B cell (primary cell): ENCODE results near the gene AURKA. TPM values are rescaled to one million over a fixed set of nuclear protein-coding genes. Genes with fewer than 3 reads are reported as not detected.

ENCODE experiments used
- ATAC-seq: fragments of 200-7000 bp; cut with Tn5 transposase; one replicate; pipeline ENCODE4 v1.10.0; 2021; ENCODE audit warnings: low read depth, mild to moderate bottlenecking, moderate number of reproducible peaks, moderate library complexity
- CTCF ChIA-PET: fragments of 350-600 bp; sonication (Branson Sonifier 250); formaldehyde crosslinking; loops from one replicate; lab custom pipeline; 2021; ENCODE audit warnings: antibody characterized with exemption, inconsistent platforms; lab: Charles Lee
- POLR2A ChIA-PET: fragments of 350-600 bp; sonication (Branson Sonifier 250); formaldehyde crosslinking; loops from one replicate; lab custom pipeline; 2021; ENCODE audit warnings: antibody characterized with exemption; lab: Charles Lee
- DNase-seq: peaks from one replicate; pipeline ENCODE4 v3.0.0; 2013
- H2AFZ ChIP-seq: 2 replicates; pipeline ENCODE4 v1.6.1; 2012; ENCODE audit warnings: mild to moderate bottlenecking, low read depth, low read length; ENCODE audit not compliant: insufficient read depth, poor library complexity, severe bottlenecking
- H3K27ac ChIP-seq, 2 donors: 1 replicate in 1 of 2; 2 replicates in 1 of 2; pipeline ENCODE4 v1.5.1; 2012 to 2013; ENCODE audit warnings: low read length in 2 of 2, mild to moderate bottlenecking in 2 of 2, moderate library complexity in 1 of 2
- H3K27me3 ChIP-seq, 4 experiments: fragments of 200-600 bp in 1 of 4; sonication (generic) in 1 of 4; replicated peaks in 1 of 4; 1 replicate in 2 of 4; 2 replicates in 2 of 4; pipeline versions ENCODE4 v1.6.1 to v1.7.0; 2013 to 2016; ENCODE audit warnings: low read length in 3 of 4, mild to moderate bottlenecking in 2 of 4, mixed read lengths in 1 of 4, moderate library complexity in 1 of 4; ENCODE audit not compliant: insufficient read depth in 4 of 4, control insufficient read depth in 3 of 4; ENCODE audit errors: control extremely low read depth in 1 of 4
- H3K36me3 ChIP-seq, 2 experiments: replicated peaks in 1 of 2; 1 replicate in 1 of 2; 2 replicates in 1 of 2; pipeline versions ENCODE4 v1.6.1 to v1.7.1; 2013; ENCODE audit warnings: low read length in 1 of 2; ENCODE audit not compliant: insufficient read depth in 2 of 2, control insufficient read depth in 1 of 2; ENCODE audit errors: control extremely low read depth in 1 of 2, extremely low read depth in 1 of 2
- H3K4me1 ChIP-seq, 2 donors: fragments of 200-600 bp in 1 of 2; sonication (generic) in 1 of 2; 1 replicate in 1 of 2; 2 replicates in 1 of 2; pipeline versions ENCODE4 v1.5.1 to v1.6.1; 2013 to 2017; ENCODE audit warnings: low read length in 2 of 2; ENCODE audit not compliant: control insufficient read depth in 2 of 2, insufficient read depth in 2 of 2
- H3K4me2 ChIP-seq: replicated peaks from 2 replicates; pipeline ENCODE3; 2012; ENCODE audit warnings: mild to moderate bottlenecking, low read depth, low read length; ENCODE audit not compliant: poor library complexity, severe bottlenecking
- H3K4me3 ChIP-seq, 5 experiments: fragments of 200-600 bp in 1 of 5; sonication (generic) in 1 of 5; 1 replicate in 3 of 5; 2 replicates in 2 of 5; pipeline versions ENCODE4 v1.5.1 to v1.7.0; 2011 to 2016; ENCODE audit warnings: low read length in 4 of 5, mild to moderate bottlenecking in 4 of 5, low read depth in 2 of 5, control low read depth in 1 of 5, moderate library complexity in 1 of 5; ENCODE audit not compliant: insufficient read depth in 1 of 5; ENCODE audit errors: control extremely low read depth in 1 of 5, extremely low read depth in 1 of 5
- H3K79me2 ChIP-seq: fragments of 200-600 bp; sonication (generic); one replicate; pipeline ENCODE4 v1.6.0; 2016; ENCODE audit warnings: low read length; ENCODE audit not compliant: control insufficient read depth, insufficient read depth
- H3K9ac ChIP-seq: fragments of 200-600 bp; sonication (generic); 2 replicates; pipeline ENCODE4 v1.6.1; 2017; ENCODE audit warnings: mild to moderate bottlenecking, low read length, moderate library complexity
- H3K9me3 ChIP-seq, 3 donors: one replicate each; pipeline versions ENCODE4 v1.6.1 to v1.7.1; 2013; ENCODE audit warnings: low read length in 2 of 3; ENCODE audit not compliant: control insufficient read depth in 2 of 3, insufficient read depth in 1 of 3; ENCODE audit errors: control extremely low read depth in 1 of 3
- H4K20me1 ChIP-seq: 2 replicates; pipeline ENCODE4 v1.6.0; 2012; ENCODE audit warnings: mild to moderate bottlenecking, low read length; ENCODE audit not compliant: insufficient read depth, control insufficient read depth, poor library complexity, severe bottlenecking
- H3K27ac Mint-ChIP-seq: one replicate; pipeline ENCODE4 v1.8.0; 2021; ENCODE audit warnings: mixed read lengths
- H3K27me3 Mint-ChIP-seq: one replicate; pipeline ENCODE4 v1.8.0; 2021; ENCODE audit warnings: mixed read lengths
- H3K4me1 Mint-ChIP-seq: one replicate; pipeline ENCODE4 v1.8.0; 2021; ENCODE audit warnings: mixed read lengths
- H3K4me3 Mint-ChIP-seq: one replicate; pipeline ENCODE4 v1.8.0; 2021; ENCODE audit warnings: mixed read lengths
- H3K9me3 Mint-ChIP-seq: one replicate; pipeline ENCODE4 v1.8.0; 2022; ENCODE audit warnings: mixed read lengths; ENCODE audit not compliant: insufficient read depth
- CTCF ChIP-seq: fragments of 200-600 bp; IDR thresholded peaks from one replicate; pipeline ENCODE4 v1.8.0; 2022; ENCODE audit warnings: antibody characterized with exemption, mild to moderate bottlenecking
- EZH2 ChIP-seq: IDR thresholded peaks from 2 replicates; pipeline ENCODE4 v1.6.1; 2012; ENCODE audit warnings: borderline replicate concordance, low read depth, mild to moderate bottlenecking, moderate library complexity, low read length; ENCODE audit not compliant: insufficient read depth, poor library complexity, severe bottlenecking
- WGBS: methylation state at CpG from one replicate; pipeline ENCODE4 v1.1.5; 2013; ENCODE audit warnings: missing lambda C conversion rate; ENCODE audit not compliant: insufficient coverage; 5-methylcytosine and 5-hydroxymethylcytosine counted together
- intact Hi-C: fragments of 100-400 bp; cut with micrococcal nuclease; formaldehyde crosslinking; loops from one replicate; pipeline ENCODE4 v1.10.0; 2022
- polyA plus RNA-seq: library from polyadenylated mRNA; depleted of rRNA; stranded (reverse); fragments of >200 nt; gene quantifications from 2 replicates; pipeline ENCODE4 v1.2.3, GENCODE V29; 2012
- total RNA-seq, 2 donors: library from RNA; stranded (reverse); fragments of 120-200 nt in 1 of 2; gene quantifications; 1 replicate in 1 of 2; 2 replicates in 1 of 2; pipeline versions ENCODE4 v1.2.3 to v1.2.4, GENCODE V29; 2013 to 2022

Gene AURKA
- total and polyA plus RNA-seq, 2 donors (not counting 1 experiment from before 2014, with no cell fraction given), result 0.86 to 3.9 TPM

- intact Hi-C loops, result no loop called here
- peaks cover 30% of the 10 kb centered on the region for H3K27me3 Mint-ChIP-seq
- H3K4me3 Mint-ChIP-seq, result no peak overlapping the region
- peaks cover 0 to 9% (median 1%) of the 10 kb centered on the region in 4 experiments for H3K27me3 ChIP-seq
- H3K4me3 ChIP-seq, result no peak overlapping the region
- no peaks in the 10 kb centered on the region for H3K9me3 ChIP-seq
- POLR2A ChIA-PET, result no interaction called here
- TF ChIP-seq CTCF (no peak), EZH2 (no peak)
- H3K4me2 ChIP-seq, result no peak overlapping the region
- peaks cover 6% of the 10 kb centered on the region for H3K4me1 Mint-ChIP-seq
- ATAC-seq (no peak), DNase-seq (no peak)
- no peaks in the 10 kb centered on the region for H3K79me2 ChIP-seq
- H3K9ac ChIP-seq, result no peak overlapping the region
- H2AFZ ChIP-seq, result no peak overlapping the region
- H3K27ac Mint-ChIP-seq, result no peak overlapping the region
- no peaks in the 10 kb centered on the region for H3K9me3 Mint-ChIP-seq
- WGBS, result 64% methylated on average over 4 of the region's 4 CpGs
- CTCF ChIA-PET, result no interaction called here
- H3K4me1 ChIP-seq, result peaks cover 0 to 4% of the 10 kb centered on the region in 2 donors
- H3K36me3 ChIP-seq, result no peaks in the 10 kb centered on the region
- H4K20me1 ChIP-seq, result no peaks in the 10 kb centered on the region
- H3K27ac ChIP-seq, result no peak overlapping the region
Measured at GRCh38 chr20:56353356-56353755, 38.7 kb downstream of the AURKA start.

GRCh38 chr20:56352345-56353055, 39.5 kb downstream of the AURKA start:
- H3K79me2 ChIP-seq, result no peaks in the 10 kb centered on the region
- no peaks in the 10 kb centered on the region for H3K9me3 ChIP-seq
- no peaks in the 10 kb centered on the region for H3K36me3 ChIP-seq
- Mint-ChIP-seq H3K4me3 (no peak overlapping the region), H3K9me3 (no peaks in the 10 kb centered on the region), H3K4me1 (no peaks in the 10 kb centered on the region), H3K27ac (no peak overlapping the region), H3K27me3 (peaks cover 39% of the 10 kb centered on the region)
- no peak for TF ChIP-seq CTCF
- H3K4me1 ChIP-seq, result no peaks in the 10 kb centered on the region
- H3K4me3 ChIP-seq, result no peak overlapping the region
- no peaks in the 10 kb centered on the region for H4K20me1 ChIP-seq
- no peak for ATAC-seq
- no peak for DNase-seq
- WGBS, result 63% methylated on average over 3 of the region's 5 CpGs
- intact Hi-C loops, result no loop called here
- no peak overlapping the region for H3K4me2 ChIP-seq
- H3K27me3 ChIP-seq, result peaks cover 0 to 9% (median 7%) of the 10 kb centered on the region in 4 experiments
- no peak overlapping the region for H3K9ac ChIP-seq
- H2AFZ ChIP-seq, result no peak overlapping the region
- H3K27ac ChIP-seq, result no peak overlapping the region
- ChIA-PET POLR2A (no interaction called here), CTCF (no interaction called here)
